Adrenal gland (tissue), 5 donors: ENCODE data around the gene NFKBIB.
A peak's percentile ranks its signal among the peaks of the same experiment; 100 is the strongest.

Source experiments
- CTCF ChIP-seq, 6 experiments: fragments of 450-650 bp in 4 of 6; fragments of 200-600 bp in 2 of 6; sonication (generic) in 1 of 6; IDR thresholded peaks; 1 replicate in 5 of 6; 2 replicates in 1 of 6; pipeline versions ENCODE4 v1.5.1 to v1.8.0; 2016 to 2021; ENCODE audit warnings: antibody characterized with exemption in 6 of 6, mild to moderate bottlenecking in 2 of 6, moderate library complexity in 1 of 6
- POLR2A ChIP-seq, 2 donors: fragments of 450-650 bp; IDR thresholded peaks; one replicate each; pipeline ENCODE4 v1.6.1; 2017; ENCODE audit warnings: antibody characterized with exemption in 2 of 2, mild to moderate bottlenecking in 2 of 2, moderate library complexity in 1 of 2
- donor health status: DM: no; HTN: no; CAD: no.

GRCh38 chr19:38917921-38918491 is 18.2 kb downstream of the NFKBIB start:
- TF ChIP-seq POLR2A (IDR thresholded peaks at IDR 0.05) (no peak), CTCF (IDR thresholded peaks at IDR 0.05) (peak in 4 of 6 experiments; percentile 9 to 25 (median 18))
